HT-29 (cell line): ENCODE data around the gene SH3RF3. TPM values are rescaled to one million over a fixed set of nuclear protein-coding genes. Genes with fewer than 3 reads are reported as not detected.

Source experiments
- DNase-seq: peaks from one replicate; pipeline ENCODE4 v3.0.0-alpha.2; 2015; ENCODE audit warnings: low spot score
- total RNA-seq: library from RNA; depleted of rRNA; stranded (reverse); fragments of >200 nt; shearing (Covaris generic); gene quantifications from 2 replicates; pipeline ENCODE4 v1.2.3, GENCODE V29; 2014

Gene SH3RF3
- total RNA-seq, 1 experiment from 2014 or later = 0.05 TPM

DNA sequence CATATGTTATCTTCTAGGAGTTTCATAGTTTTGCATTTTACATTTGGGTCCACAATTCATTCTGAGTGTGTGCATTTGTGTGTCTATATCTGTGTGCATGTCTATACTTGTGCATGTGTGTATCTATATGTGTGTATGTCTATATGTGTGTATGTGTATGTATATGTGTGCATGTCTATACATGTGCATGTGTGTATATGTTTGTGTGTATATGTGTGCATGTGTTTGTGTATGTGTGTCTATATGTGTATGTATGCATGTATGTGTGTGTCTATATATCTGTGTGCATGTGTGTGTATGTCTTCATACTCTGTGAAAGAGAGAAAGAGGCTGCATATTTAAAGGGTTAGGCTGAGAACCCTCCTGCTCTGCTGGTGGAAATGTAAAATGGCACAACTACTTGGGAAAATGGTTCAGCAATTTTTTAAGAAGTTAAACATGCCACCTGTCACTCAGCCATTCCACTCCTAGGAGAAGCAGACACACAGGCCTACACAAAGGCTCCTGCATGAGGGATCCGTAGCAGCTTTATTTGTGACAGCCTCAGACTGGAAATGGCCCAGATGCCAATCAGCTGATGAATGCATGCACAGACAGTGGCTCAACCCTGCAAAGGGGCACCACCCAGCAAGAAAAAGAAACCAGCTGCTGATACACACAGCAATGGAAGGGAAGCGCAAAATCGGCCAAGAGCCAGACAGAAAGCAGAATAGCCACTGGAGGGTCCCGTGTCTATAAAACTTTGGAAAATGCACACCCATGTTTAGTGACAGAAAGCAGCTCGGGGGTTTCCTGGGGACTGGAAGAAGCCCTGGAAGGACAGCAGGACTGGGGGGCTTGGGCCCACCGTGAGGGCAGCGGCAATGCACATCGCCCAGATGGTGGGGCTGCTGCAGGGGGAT, 337.9 kb downstream of the SH3RF3 start:
- DNase-seq = no peak

DNA sequence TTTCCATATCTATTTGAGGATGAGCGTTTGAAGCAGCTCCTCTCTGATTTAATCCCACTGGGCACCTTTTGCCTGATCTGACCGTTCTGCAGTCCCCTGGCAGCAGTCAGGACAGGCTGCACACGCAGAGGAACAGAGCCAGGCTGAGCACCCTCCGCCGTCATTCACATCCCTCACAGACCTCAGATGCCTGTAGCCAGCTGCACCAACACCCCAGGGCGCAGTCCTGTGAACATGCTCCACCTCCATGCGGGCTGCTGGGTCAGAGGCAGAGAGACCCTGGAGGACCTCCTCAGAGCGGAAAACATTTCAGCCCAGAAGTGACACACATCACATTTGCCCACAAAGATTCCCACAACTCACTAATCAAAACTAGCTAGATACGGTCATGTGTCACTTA, 338.7 kb downstream of the SH3RF3 start:
- no peak for DNase-seq

DNA sequence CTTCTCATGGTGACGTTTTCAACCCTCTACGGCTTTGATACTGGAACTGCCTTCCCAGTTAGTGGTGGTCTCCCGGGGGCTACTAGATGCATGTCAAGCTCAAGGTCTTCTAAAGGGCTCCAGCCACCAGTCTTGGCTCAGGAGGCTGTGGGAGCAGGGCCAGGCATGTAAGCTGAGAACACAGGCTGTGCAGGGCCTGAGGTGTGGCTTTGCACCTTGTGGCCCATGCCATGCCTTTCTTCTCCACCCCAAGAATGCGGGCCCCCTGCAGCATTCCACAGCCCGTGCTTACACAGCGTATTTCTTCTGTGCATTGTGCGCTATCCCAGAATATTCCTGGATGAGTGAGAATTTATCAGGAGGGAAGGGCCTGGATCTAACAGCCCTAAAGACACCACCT, 339.9 kb downstream of the SH3RF3 start:
- no peak for DNase-seq

DNA sequence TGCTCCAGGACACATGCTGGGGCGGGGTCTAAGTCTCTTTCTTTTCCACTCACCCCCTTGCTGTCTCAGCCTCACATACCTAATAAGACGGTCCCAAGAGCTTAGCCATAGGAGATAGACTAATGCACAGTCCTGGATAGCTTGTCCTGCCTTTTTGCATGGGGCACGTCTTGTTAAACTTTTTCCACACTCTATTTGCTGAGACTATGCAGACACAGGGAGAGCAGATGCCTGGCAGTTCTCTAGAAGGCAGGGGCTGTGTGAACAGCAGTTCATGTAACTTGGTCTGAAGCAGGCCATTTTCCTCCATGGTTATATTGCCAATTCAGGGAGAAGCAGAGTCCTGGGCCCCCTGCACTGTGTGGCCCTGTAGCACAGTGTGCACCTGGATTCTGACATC, 342.7 kb downstream of the SH3RF3 start:
- no peak for DNase-seq

DNA sequence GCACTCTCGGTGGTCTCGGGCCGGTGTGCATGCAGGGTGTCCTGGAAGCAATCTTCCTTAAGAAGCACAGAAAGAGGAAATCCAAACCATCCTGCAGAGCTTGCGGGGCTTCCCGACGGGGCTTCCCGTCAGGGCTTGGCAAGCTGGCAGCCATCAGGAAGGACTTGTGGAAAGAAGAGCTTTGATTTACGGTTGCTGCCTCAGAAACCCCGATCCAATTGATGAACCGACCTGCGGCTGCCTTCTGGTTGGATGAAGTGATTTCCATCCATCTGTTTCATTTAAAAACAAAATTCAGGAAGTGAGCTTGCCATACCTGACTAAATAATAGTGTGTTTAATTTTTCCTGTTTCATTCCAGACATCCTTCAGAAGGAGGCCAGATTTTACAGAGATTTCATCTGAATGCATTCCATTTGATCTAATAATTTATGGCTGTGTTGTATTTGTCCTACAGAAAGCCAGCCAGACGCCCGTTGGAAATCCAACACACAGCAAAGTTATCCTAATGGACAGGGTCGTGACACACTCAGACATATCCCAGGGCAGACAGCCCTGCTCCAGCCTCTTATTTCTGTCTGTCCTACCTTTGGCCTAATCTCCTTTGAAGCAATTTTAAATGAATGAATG, 343.4 kb downstream of the SH3RF3 start:
- DNase-seq = no peak

DNA sequence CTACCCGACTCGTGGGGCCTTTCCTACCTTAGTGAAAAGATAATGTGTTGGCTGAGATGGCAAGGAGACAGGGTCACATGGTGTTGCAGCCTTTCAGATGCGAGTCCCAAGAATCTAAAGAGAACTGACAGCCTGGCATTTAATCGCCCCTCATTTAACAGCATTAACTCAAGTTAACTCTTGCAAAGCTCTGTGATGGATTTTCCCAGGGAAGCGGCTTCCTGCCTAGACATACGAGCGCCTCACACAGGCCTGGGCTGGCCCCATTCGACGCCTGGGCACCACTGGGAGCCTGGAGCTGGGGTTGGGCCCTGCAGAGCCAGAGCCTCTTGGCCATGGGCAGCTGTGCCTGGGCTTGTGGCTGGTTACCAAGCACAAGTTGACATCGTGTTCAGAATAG, 344.0 kb downstream of the SH3RF3 start:
- DNase-seq = no peak

DNA sequence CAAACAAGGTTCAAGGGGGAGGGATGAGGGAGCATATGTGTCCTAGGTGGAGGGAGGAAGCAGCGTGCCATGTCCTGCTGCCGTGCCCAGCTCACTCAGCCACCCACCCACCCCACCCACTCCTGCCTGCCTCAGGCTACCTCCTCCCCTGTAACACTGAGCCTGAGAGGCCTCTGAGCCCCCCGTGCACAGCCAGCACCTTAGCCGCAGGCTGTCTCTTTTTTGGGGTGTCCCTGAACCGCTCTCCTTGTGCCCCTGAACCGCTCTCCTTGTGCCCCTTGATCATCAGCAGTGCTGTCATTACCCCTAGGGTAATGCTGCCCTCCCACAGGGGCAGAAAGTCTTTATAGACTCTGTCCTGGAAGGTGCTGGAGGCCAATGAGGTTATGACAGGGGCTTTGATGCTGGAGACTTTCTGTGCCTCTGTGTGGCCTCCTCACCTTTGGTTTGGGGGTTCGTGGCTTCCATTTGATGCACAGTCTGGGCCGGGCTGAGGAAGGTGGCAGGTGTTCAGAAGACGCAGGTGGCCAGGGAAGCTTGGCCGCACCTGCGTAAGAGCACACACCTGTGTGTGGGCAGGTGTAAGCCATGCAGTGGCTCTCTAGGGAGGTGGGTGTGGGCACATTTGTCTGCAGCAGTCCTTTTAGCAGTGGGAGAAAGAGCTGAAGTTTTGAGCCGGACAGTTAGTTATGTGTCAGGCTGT, 344.8 kb downstream of the SH3RF3 start:
- DNase-seq = no peak

DNA sequence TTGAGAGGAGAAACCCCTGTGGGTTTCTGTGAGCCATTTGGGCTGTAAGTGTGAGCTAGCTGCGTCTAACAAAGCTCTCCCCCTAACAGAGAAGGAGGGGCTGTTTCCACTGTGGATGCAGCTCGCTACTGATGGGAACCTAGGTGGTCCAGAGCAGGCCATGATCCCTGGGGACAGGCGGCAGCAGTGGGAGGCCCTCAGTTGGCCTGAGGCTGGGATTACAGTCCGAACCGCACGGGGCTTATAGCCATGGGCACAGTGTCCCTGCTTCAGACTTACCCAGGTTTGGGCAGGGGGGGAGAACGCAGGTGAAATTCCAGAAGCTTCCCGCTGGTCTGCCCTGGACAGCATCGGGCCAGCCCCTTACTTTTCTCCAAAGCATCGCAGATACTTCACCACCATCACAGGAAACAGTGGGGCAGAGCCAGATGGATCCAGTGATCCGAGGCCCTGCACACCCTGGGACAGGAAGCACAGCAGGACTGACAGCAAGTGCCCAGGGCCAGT, 345.4 kb downstream of the SH3RF3 start:
- no peak for DNase-seq

DNA sequence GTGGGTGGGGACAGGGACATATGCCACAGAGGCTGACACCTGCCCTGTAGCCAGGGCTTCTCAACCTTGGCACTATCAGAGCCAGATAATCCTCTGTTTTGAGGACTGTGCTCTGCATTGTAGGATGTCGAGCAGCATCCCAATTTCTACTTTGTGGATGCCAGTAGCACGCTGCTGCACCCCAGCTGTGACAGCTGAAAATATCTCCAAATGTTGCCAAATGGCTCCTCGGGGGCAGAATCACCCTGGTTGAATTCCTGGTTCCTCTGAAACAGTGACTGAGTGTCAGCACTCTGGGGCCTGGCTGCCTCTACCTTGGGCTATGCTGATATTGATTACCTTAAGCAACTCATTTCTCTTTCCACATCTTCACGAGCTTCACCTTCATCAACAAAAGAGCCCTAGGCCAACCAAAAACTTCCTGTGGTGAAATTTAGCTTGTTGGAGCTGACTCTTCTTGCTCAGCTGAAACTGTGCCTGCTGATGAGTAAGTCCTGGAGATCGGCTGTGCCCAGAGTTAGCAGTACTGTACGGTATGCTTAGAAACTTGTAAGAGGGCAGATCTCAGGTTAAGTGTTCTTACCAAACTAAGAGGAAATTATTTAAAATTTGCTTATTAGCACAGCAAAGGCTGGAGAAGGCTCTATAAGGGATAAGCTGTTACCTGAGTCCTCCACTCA, 346.7 kb downstream of the SH3RF3 start:
- no peak for DNase-seq

DNA sequence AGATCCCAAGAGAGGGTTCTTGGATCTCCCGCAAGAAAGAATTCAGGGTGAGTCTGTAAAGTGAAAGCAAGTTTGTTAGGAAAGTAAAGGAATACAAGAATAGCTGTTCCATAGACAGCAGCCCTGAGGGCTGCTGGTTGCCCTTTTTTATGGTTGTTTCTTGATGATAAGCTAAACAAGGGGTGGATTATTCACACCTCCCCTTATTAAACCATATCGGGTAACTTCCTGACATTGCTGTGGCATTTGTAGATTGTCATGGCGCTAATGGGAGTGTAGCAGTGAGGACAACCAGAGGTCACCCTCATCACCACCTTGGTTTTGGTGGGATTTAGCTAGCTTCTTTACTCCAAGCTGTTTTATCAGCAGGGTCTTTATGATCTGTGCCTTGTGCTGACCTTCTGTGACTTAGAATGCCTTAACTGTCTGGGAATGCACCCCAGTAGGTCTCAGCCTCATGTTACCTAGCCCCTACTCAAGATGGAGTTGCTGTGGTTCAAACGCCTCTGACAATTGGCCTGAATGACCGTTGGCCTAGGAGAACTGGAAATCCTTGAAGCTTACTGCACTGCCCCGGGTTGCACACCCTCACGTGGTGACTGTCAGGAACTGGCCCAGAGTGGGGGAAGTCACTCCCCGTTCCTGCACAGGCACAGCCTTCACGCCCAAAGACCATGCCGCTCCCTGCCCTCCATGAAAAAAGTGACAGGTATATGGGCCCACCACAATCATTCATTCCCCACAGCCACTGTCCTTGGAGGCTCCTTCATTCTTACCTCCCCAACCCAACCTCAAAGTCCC, 347.8 kb downstream of the SH3RF3 start:
- no peak for DNase-seq

DNA sequence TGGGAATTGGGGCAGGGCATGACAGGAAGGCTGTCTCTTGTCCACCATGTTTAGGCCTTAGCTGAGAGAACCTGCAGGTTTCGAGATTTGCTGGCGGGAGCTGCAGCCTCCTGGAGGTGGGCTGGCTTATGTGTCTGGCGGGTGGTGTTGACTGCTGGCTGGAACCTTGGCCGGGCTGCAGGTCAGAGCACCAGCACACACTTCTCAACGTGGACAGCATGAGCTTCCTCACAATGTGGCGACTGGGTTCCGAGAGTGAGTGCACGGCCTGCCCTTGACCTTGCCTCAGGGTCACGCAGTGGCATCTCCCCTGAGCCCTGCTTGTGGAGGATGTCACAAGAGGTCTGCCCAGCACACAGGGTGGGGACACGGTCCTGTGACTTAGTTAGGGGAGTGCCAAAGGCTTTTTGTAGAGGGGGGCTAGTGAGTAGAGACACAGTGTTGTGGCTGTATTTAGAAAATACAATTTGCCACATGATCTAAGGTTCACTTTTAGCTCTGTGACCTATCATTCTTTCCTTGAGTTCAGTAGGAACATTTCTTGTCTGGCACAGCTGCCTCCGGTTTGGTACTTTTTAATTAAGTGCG, 350.0 kb downstream of the SH3RF3 start:
- no peak for DNase-seq

DNA sequence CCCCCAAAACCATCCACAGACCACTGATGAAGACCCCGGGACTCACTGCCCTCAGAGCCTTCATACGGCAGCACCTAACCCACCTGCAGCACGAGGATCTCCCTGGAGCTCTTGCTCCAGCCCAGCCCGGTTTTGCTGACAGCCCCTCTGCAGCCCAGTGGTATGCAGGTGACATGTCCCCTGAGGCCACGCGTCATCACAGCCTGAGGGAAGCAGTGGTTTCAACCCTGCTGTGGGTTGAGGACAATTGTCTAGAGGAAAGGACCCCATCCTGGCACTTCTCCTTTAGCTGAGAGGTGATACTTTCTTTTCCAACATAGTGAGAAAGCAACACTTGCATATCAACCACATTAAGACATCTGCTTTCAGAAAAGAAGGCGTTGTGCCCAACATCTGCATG, 350.8 kb downstream of the SH3RF3 start:
- DNase-seq = no peak

DNA sequence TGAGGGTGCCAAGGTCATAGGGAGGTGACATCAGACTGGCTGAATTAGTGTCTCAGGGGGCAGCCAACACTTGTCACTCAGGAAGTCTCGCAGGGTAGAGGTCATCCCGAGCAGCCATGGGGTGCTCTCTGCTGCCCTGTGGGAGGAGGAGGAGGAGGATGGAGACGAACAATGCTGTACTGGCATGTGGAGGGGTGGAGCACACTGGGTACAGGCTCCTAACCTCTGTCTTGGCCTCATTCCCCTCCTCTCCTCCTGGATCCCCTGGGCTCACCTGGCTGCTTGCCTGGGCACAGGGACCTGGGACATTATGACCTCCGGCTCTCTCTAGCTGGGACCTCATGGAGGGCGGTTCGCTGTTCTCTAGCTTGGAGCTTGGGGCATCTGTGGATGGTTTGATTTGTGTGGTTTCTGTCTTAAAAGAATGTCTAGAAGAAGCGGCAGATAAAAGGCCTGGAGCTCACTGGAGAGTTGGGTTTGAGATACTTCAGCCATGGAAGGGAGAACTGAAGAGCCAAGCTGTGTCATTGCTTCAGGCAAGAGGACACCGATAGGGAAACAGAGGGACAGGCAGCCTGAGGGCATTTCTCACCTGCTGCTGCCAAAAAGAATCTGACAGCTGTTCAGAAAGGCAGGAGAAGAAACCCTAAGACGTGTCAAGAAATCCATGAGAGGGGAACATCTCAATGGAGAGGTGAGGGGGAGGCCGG, 351.6 kb downstream of the SH3RF3 start:
- no peak for DNase-seq

DNA sequence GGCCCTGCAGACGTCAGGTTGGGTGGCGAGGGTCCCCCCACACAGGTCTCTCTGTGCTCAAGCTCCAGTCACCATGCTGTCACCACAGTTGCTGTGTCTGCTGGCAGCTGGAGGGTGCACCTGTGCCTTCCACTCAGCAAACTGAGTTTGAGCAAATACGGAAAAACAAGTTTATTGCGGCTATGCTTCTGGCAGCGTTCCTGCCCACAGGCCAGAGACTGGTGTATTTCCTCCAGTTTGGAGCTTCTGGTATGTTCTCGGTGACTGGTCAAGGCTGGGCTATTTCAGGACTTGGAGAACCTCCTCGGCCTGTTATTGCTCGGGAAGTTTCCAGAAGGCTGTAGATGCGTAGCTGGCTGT, 352.2 kb downstream of the SH3RF3 start:
- no peak for DNase-seq

DNA sequence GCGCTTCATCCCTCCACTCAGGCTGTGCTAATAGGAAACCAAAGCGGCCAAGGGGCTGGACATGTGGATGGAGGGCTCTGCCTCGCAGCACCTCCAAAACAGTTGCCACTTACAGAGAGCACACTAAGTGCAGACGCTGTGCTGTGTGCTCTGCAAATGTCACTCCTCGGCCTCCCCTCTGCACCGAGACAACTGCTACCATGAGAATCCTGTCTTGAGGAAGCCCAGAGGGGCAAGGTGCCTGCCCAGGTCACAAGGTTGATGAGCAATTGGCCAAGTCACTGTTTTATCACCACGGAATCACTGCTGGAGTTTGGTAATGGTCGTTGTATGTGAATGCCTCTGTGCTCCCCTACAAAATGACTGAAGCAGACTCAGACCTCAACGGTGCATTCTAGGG, 352.6 kb downstream of the SH3RF3 start:
- DNase-seq = no peak

DNA sequence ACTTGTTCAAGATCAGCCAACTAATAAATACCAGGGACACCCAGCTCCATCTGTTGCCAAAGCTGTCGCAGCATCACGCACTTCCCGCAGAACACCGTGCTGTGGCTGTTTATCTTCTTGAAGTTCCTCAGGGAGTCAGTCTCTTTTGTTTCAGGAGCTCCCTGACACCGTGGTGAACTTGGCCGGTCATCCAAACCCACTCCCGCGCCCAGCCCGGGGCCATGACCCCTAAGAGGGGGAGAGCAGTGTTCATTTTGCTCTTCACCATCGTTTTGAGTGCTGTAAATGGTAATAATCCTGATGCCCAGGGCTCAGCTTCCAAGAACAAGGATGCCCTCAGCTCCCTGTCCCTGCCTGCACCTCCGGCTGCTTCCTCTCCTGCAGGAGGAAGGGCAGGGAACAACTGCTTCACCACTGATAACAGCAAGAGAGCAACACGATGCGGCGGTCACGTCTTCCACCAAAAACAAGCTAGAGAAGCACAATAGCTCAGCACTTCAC, 353.4 kb downstream of the SH3RF3 start:
- no peak for DNase-seq

DNA sequence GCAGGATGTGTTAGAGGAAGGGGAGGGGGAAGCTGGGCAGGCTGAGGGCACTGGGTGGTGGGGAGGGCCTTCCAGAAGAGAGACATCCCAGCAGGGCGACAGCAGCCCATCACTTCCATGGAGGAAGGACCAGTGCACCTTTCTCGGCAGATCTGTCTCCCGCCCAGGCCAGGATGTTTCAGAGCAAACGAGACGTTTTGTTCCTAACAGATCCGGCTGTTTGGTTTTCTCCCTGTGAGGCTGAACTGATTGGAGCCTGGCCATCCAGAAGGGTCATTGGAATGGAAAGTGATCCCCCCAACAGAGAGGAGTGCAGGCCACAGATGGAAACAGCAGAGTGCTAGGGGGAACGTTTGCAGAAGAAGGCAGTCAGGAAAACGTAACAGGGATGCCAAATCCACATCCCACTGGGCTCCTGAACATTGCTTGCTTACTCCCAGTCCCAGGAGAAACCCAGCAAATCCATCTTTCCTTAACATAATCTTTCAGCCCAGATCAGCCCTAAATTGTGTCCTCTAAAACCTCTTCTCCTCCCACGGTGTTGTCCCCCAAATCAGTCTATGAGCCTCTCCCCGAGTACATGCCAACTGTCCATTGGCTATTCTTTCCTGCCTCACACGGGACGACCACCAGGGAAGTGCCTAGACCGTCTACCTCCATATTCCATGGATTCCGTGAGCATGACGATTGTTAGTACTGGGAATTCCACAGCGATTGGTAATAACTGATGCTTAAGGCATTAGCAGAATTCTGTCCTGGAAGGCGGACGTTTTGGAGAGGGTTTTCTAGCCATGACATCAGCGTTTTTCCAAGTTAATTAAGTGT, 357.9 kb downstream of the SH3RF3 start:
- DNase-seq = no peak

DNA sequence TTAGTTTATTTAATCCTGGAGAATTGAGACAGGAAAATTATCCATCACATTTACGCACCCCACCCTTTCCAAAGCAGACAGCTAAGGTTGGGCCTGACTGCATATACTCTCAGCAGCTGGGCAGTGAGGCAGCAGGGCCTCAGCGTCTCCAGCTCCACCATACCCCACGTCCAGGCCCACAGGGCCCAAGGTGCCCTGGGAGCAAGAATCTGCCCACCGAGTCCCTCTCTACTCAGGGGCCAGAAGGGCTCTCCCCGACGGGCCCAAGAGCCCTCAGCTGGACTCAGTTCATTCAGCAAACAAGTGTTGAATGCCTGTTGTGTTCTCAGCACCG, 358.5 kb downstream of the SH3RF3 start:
- DNase-seq = no peak
